T follicular helper cell (primary cell): ENCODE data around the gene ADPRH.

ENCODE experiments used
- DNase-seq: peaks from one replicate; pipeline ENCODE4 v3.0.0-alpha.2; 2020; ENCODE audit warnings: low read depth

Gene ADPRH

DNA sequence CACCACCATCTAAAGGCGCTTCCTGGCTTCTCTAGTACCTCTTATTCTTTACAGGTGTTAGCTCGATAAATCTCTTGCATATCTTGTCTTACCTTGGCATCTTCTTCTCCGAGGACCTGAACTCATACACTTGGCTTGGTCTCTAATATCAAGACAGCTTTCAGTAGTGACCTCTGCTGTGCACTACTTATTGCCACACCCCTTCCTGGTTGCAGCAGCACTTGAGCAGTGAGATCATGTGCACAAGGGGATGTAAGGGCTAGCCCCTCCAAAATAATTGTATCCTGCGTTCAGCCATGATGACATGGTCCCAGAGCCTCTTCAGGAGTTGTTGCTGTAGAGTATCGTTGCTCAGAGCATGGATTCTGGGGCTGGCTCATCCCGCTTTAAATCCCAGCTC is 17.1 kb downstream of the ADPRH start:
- no peak for DNase-seq

DNA sequence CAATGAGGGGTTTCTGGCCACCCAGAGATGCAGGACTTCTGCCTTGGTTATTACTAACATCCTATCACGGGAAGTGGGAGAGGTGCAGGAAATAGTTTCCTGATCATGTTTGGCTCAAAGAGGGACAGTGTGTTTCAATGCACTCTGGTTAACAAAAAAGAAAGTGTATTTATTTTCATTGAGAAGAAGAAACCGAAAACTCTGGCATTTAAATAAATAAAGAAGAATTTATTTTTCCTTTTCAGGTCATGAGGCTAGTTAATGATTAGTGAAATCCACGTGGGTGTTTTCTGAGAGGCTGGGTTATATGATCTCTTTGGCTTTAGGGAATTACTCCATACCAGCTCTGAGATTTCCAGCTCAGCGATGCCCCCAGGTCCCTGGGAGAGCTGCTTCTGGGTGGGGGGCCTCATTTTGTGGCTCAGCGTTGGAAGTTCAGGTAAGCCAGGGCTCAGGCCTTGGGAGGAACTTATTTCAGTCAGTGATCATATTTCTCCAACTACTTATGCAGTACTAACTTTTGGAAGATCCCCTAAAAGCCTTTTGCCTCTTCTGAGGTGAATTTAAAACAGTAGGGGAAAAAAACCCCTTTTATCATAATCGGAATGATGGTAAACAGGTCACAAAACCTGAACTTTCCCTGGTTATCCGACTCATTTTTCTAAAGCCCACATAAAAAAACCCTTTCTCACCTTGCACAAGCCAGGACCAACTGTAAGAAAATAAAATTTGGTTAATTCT is 18.4 kb downstream of the ADPRH start, which contains the start of gene PLA1A:
Gene PLA1A, plus strand, starts transcription at position 338 of the 741 bp plus-strand sequence. Its CDS starts 29 bp downstream, at position 367.
- no peak for DNase-seq

DNA sequence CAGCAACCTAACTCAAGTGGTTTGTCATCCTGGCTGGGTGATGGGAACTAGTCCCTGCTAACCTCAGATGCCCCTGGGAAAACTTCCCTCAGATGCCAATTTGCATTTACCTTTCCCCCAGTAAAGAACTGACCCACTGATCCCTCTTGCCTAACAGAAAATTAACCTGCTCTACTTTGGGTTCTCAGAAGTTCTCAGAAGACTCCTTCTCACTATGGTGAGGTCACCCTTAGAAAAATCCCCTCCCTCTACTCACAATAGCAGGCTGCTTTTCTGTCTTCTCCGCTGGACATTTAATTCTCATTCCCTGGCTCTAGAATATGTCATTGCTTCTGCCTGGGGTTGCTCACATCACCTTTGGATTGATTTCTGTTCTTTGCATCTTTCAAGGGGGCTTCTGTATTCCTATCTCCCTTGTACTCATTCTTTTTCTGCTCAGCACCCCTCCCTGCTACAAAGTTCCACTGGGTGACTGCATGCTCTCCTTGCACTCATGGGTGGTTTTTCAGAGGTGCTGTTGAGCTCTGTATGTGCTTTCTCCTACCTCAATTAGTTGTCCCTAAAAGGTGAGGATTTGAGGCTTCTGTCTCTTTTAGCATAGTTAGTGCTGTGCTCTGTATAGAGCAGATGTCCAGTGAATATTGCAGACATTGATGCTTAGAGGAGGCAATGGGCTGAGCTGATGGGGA is 19.3 kb downstream of the ADPRH start:
- no peak for DNase-seq

DNA sequence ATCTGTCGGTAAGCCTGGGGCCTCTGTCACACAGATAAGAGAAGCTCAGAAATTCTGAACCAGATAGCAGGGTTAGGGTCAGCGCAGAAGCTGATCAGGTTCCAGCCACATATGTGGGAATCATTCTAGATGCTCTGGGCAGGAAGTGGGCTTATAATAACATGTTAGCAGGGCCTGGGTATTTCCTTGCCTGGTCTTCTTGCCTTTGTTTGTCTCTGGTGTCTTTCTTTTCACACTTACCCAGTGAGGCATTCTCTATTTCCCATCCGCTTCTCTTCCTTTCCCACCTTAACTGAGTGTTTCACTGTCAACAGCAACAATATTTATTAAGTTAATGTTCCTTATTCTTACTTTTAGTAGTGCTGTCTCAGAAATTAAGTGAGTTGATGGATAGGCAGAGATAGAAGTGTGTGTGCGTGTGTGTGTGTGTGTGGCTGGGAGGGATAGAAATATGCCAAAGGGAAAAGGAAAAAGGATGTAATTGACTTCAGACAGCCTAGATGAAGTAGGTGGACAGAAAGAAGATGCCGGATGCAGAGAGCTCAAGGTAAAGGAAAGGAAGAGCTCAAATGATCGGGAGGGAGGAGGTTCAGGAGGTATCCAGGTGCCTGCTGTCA is 20.4 kb downstream of the ADPRH start:
- no peak for DNase-seq

DNA sequence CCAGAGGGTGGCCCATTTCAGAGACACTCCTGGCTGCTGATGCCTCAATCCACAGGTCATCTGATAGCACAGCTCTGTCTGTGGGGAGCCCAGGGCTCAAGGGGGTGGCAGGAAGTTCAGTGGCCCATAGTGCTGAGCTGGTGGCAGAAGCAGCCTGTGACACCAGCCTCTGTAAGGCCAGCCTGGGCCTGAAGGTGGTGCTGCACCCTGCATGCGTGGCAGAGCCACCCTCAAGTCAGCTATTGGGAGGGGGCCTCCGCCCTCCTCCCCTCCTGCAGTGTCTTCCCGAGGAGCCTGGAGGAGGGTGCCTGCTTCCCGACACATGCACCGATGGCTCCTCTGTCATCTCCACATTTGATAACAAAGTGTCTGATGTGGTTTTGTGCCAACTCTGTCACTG is 21.4 kb downstream of the ADPRH start:
- DNase-seq: no peak

DNA sequence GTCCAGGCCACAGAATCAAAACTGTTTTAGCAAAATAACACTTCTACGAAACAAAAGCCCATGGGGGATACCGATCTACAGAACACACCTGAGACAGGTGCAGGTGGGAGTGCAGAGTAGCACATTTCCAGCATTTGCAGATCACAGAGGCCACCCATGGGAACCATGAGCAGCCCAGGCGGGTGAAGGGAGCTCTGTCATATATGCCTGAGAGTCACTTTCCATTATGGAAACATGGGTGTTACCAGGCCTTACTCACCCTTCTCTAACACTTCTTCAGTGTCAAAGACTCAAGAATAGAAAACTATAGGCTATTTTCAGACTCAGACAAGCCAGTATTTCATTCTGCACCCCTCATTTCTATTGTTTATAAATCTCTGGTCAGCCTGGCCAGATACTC is 21.9 kb downstream of the ADPRH start:
- DNase-seq: no peak

DNA sequence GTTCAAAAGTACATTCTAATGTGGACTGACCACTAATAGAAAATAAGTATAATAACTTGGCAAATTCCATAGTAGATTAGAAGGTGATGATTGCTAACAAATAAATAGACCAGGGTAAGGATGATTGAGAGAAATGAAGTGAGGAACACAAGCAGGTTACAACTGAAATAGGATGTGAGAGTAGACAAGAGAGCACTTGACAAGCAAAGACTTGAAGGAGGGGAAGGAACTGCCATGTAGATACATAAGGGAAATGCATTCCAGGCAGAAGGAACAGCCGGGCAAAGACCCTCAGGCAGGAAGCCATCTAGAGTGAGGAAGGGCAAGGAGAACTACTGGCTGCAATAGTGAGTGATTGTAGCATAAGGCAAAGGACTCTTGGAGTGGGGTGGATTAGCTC is 23.4 kb downstream of the ADPRH start:
- no peak for DNase-seq

DNA sequence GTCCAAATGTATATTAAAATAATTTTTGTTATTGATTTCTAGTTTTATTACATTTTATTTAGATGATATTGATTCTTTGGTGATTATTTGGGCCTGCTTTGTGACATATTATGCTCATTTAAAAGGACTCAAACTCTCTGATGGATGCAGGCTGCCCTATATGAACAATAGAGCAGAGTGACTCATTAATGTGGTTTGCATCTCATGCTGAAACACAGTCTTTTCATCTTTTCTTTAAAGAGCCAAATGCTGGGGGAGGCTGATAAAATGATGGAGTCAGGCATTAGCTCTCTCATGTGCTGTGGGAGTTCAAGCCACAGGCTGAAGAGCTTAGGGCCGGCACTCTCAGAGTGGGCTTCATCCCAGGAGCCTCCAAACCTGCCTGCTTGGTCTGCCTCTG is 25.6 kb downstream of the ADPRH start:
- DNase-seq: no peak

DNA sequence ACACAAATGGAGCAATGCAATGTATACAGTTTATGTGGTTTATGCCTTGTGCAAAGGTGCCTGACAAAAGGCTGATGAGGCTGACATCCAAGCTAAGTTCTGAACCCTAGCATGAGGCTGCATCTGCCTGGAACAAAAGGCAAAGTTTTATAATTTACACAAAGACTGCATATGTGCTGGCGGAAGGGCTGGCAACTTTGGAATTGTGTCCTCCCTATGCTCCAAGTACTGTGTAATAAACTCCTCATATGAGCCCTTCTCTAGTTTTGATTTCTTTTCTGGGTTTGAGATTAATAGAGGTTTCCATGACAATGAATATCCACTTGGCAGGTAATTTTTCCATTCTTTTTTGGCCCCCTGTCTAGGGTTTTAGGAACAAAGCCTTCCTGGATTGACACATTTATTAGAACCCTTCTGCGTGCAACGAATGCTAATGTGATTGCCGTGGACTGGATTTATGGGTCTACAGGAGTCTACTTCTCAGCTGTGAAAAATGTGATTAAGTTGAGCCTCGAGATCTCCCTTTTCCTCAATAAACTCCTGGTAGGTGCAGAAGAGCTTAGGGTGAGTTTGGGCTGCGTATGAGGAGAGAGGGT is 29.2 kb downstream of the ADPRH start:
- DNase-seq: no peak

DNA sequence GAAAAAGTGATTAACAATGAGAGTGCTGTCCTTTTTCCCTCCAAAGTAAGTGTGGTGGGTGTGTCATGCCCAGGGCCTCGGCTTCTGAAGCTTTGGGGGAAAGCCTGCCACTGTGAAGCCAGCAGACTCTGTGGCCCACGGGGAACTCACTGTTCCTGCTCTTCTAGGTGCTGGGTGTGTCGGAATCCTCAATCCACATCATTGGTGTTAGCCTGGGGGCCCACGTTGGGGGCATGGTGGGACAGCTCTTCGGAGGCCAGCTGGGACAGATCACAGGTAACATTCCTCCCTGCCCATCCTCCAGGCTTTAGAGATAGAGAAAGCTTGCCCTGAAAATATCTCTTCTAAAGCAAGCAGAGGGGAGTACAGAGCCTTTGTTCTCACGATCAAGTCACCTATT is 30.0 kb downstream of the ADPRH start:
- DNase-seq: no peak

DNA sequence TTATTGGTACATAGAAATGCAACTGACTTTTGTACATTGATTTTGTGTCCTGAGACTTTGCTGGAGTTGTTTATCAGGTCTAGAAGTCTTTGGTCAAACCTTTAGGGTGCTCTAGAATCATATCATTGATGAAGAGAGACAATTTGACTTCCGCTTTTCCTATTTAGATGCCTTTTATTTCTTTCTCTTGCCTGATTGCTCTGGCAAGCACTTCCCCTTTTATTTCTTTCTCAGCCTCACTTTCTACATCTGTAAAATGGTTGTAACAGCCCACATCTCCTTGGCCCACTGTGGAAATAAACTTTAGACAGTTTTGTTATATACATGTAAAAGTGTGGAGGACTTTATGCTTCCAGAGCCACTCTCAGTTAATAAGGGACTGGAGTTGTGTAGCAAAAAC is 32.4 kb downstream of the ADPRH start:
- DNase-seq: no peak

DNA sequence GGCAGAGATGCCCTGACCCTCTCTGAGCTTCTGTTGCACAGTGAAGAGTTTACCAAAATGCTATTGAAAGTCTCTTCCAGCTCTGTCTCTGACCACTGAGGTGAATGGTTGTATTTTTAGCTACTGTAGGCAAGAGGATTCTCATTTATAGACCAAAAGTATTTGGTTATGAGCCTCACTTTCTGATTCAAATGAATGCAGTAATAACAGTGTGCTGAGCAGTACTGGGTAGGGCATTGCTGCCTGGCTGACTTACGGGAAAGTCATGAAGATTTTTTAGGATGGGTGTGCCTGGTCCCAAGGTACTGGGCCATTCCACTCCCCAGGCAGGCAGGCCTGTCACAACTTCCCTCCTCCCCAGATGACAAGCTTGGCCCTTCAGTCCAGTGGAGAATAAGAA is 33.9 kb downstream of the ADPRH start:
- DNase-seq: no peak

DNA sequence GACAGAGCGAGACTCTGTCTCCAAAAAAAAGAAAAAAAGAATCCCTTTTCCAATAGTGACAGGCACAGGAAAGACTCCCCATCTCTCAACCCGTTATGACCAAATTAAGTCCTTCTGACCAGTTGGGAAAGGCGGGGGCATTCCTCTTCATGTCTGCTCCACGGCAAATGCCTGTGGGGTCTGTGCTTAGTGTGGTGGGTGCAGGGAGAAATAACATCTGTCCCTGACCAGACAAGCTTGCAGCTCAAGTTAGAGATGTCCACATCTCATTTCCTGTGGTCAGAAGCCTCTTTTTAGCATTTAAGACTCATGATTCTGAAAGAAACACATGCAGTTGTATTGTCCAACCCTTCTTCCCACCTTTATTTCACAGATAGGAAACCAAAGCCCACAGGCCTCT is 34.6 kb downstream of the ADPRH start:
- DNase-seq: no peak

DNA sequence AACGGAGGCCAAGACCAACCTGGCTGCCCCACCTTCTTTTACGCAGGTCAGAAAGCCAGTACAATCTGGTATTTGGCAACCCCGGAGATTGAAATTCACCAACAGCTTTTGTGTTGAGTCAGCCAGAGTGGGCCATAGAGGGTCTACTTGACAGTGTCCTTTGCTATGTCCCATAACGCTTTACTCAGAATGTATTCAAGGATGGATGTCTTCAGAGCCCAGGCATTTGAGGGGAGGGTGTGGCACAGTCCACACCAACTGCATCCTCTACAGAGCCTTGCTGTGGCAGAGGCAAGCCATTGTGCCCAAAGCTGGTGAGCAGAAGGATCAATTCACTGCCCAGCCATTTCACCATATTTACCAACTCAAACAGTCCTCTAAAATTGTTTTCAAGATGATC is 36.8 kb downstream of the ADPRH start:
- DNase-seq: no peak

DNA sequence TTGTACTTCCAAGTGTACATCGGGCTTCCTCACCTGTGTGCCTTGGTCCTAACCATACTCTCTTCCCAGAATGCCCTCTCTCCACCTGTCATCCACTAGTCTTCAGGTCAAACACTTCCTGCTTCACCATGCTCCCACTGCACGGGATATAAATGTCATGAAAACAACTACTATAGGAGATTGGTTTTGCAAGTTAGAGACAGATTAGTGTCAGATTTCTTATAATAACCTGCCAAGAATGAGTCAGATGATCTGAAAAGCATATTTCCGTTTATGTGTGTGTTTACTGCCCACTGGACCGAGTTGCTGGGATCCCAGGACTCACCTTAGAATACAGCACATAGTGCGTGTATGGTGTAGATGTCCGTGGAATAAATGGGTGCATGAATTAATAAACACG is 39.8 kb downstream of the ADPRH start:
- DNase-seq: no peak

DNA sequence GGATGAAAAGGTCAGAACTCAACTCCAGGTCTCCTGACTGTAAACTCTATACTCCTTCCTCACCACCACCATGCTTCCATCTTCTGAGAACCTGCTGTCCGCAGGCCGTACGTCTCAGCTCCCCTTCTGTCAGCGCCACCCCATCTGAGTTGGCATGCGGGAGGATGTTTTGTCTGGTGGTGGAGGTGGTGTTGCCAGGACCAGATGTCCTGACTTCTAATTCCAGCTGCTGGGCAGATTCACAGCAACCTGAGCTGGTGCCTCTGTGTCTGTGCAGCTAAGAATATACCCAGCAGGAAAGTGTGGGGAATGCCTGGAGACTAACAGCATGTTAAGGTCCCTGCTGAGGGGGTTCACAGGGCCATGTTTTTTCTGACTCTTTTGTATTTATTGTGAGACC is 41.6 kb downstream of the ADPRH start:
- DNase-seq: no peak

DNA sequence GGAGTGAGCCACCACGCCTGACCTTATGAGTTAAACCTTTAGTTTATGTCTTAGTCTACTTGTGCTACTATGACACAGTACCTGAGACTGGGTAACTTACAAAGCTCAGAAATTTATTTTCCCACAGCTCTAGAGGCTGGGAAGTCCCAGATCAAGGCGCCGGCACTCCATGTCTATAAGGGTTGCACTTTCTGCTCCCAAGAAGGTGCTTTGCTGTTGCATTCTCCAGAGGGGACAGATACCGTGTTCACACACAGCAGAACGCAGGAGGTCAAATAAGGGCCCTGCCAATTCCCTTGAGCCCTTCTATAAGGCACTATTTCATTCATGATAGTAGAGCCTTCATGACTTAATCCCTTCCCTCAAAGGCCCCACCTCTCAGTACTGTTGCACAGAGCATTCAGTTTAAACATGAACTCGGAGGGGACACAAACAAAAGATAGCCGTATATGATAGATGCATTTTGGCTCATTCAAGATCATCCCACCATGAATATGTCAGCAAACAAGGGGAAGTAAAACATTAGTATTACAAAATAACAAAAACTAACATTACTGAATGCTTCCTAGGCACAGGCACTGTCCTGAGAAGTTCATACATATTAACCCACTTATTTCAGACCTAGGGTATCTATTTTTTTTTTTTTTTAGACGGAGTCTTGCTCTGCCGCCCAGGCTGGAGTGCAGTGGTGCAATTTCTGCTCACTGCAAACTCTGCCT is 44.9 kb downstream of the ADPRH start:
- DNase-seq: no peak

DNA sequence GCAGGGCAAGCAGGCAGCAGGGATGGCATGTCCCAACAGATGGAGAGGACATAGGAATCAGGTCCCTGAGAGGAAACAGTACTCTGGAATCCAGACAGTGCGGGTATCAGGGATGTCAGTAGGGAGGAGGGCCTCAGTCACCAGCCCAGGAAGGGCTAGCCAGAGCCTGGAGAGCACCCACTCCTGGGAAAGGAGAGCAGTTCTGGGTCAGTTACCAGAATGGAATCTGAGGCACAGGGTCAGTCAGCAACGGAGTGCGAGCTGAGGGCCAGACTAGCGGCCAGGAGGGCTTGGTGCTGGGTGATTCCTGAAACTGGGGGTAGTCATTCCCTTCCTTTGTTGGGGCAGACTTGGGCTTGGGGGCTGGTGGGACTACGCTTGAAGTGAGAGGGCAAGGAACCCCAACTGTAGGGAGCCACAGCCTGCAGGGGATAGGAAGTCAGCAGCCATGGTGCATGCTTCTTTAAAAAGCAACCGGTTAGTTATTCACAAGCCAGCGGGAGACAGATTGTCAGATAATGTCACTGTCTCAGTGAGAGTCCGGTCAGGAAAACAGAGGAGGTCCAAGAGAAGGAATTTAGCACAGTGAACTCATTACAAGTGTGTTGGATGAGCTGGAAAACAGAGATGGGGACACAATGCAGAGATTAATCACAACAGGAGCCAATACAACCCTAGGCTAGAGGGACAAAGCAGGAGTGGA is 46.3 kb downstream of the ADPRH start:
- no peak for DNase-seq

DNA sequence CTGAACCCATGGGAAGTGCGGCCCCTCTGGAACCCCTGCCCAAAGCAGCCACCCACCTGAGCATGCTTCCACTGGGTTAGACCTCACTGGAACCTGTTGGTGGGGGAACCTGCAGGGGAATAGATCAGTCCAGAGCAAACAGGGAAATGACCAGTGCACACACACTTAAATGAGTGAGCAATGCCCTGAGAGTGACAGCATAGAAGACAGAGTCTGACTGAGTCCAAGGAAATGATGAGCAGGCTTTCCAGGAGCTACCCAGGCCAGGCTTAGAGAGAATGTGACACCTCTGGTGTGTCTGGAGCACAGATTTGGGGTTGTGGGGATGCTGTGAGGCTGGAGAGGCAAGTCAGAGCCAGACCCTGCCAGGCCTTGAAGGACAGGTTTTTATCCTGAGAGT is 46.9 kb downstream of the ADPRH start:
- DNase-seq: no peak

DNA sequence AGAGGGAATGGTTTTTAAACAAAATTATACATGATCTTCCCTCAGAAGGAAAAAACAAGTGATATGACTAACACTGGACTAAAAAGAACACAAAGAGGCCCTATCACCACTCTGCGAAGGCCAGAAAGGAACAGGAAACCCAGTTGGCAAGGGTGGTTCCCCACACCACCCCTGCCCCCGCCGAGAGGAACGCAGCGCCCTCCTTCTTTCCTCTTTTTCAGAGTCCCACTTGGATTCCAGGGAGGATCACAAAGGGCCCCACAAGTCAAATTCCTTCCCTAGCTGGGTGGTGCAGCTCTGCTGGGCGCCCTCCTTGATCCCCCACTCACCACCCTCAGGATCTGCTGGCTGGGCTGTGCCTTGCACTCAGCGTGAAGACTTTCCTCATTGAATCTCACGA is 48.2 kb downstream of the ADPRH start:
- DNase-seq: no peak

DNA sequence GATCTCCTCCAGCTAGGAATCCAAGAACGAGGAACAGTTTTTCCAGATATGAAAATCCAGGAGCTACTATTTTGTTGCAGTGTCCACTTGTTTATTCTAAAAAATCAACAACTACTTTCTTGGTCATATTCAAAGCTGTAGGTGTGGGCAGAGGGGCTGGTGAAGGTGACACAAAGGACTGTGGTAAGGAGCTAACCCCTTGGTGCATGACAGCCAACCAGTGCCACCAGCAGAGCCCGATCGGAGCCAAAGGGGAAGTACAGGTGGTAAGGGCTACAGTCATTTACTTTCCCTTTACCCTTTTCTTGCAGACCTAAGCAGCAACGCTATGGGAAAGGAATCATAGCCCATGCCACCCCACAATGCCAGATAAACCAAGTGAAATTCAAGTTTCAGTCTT is 49.1 kb downstream of the ADPRH start:
- DNase-seq: no peak
